ENCODE data around the gene PNKD.

DNA sequence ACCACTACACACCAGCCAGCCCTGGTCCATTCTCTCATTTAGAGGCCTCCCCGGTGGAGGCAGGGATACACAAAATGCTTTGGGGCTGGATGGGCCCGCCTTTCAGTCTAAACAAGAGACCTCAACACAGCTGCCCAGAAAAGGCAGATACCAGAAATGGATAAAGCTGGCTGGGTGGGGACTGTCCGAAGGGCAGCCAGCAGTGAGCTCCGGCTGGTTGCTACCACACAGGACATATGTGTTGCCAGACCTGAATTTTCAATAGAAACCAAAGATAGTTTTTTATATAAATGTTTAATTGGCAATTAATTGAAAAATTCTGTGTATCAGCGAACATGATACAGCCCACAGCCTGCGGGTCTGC is 8.1 kb upstream of the PNKD start:
- TF ChIP-seq, protein P1, sequence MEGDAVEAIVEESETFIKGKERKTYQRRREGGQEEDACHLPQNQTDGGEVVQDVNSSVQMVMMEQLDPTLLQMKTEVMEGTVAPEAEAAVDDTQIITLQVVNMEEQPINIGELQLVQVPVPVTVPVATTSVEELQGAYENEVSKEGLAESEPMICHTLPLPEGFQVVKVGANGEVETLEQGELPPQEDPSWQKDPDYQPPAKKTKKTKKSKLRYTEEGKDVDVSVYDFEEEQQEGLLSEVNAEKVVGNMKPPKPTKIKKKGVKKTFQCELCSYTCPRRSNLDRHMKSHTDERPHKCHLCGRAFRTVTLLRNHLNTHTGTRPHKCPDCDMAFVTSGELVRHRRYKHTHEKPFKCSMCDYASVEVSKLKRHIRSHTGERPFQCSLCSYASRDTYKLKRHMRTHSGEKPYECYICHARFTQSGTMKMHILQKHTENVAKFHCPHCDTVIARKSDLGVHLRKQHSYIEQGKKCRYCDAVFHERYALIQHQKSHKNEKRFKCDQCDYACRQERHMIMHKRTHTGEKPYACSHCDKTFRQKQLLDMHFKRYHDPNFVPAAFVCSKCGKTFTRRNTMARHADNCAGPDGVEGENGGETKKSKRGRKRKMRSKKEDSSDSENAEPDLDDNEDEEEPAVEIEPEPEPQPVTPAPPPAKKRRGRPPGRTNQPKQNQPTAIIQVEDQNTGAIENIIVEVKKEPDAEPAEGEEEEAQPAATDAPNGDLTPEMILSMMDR (IDR thresholded peaks at IDR 0.05), result no peak
- no peak for TF ChIP-seq POLR2A (IDR thresholded peaks at IDR 0.05)

All from adrenal gland (tissue), 5 donors.